Measurements from ENCODE around the gene HAVCR2.

GRCh38 chr5:157046041-157046440, 62.8 kb downstream of the HAVCR2 start:
- TF ChIP-seq, protein P1, sequence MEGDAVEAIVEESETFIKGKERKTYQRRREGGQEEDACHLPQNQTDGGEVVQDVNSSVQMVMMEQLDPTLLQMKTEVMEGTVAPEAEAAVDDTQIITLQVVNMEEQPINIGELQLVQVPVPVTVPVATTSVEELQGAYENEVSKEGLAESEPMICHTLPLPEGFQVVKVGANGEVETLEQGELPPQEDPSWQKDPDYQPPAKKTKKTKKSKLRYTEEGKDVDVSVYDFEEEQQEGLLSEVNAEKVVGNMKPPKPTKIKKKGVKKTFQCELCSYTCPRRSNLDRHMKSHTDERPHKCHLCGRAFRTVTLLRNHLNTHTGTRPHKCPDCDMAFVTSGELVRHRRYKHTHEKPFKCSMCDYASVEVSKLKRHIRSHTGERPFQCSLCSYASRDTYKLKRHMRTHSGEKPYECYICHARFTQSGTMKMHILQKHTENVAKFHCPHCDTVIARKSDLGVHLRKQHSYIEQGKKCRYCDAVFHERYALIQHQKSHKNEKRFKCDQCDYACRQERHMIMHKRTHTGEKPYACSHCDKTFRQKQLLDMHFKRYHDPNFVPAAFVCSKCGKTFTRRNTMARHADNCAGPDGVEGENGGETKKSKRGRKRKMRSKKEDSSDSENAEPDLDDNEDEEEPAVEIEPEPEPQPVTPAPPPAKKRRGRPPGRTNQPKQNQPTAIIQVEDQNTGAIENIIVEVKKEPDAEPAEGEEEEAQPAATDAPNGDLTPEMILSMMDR (IDR thresholded peaks at IDR 0.05), result no peak
- no peak for TF ChIP-seq POLR2A (IDR thresholded peaks at IDR 0.05)

Measured in thyroid gland (tissue), 4 donors.